ENCODE data around the gene SND1.

SND1 gene

DNA sequence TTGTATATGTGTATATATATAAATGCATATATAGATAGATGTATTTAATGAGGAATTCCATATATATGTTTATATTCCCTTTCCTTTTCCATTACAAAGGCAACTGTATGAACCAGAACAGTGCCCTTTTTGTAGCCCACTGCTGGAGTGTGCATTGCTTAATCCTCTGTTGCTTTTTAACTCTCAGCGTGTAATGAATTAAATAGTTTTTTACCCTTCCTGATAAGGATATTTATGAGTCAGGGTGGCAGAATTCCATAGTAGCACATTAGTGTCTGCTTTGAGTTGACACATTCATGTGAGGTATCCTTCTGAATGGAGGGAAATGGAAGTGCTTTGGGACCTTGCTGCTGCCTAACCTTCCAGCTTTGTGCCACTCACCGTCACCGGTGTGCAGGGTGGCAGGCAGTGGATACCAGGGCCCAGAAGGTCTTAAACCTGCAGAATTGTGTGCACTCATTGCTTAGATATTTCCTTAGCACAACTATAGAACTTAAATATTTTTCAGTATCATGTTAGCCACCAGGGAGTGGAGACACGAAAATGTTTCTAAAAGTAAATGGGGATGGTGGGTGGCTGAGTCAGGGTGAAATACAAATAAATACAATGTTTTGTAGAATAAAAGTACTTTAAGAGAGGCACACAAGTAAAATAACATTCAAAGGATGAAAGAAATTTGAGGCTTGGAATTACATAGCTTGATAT, 117.9 kb downstream of the SND1 start:
- no peak for DNase-seq

DNA sequence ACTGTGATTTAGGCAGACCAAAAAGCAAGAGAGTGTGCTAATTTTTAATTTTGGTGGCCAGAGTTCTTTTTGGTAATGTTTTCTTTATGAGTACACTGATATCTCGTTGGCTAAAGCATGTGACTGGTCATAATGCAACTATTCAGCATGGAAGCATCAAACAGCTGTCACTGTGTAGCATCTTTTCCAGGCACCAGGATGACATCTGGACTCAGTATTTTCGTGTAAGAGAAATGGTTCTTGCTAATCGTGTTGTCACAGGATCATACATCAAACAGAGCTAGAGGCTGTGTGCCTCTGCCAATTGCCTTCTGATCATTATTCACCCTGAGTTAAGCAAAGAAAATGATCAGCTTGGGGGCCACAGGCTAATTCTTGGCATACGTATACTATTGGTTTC, 118.9 kb downstream of the SND1 start:
- DNase-seq: no peak

DNA sequence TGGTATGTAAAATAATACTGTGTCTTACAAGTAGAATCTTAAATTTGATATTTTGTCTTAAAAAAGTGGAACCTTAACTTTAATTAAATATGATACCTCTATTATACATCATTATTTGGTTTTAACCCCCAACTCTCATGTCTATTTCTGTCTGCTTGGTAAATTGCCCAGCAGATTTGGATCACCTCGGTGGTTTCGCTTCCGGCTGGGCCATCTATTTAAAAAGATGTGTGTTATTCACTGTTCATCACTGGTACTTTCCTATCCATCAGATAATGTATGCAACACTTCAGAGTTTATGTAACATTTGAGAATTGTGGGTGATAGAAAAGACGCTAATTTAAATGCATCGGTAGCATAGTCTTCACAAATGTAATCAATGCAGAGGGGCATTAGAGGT, 119.7 kb downstream of the SND1 start:
- no peak for DNase-seq

DNA sequence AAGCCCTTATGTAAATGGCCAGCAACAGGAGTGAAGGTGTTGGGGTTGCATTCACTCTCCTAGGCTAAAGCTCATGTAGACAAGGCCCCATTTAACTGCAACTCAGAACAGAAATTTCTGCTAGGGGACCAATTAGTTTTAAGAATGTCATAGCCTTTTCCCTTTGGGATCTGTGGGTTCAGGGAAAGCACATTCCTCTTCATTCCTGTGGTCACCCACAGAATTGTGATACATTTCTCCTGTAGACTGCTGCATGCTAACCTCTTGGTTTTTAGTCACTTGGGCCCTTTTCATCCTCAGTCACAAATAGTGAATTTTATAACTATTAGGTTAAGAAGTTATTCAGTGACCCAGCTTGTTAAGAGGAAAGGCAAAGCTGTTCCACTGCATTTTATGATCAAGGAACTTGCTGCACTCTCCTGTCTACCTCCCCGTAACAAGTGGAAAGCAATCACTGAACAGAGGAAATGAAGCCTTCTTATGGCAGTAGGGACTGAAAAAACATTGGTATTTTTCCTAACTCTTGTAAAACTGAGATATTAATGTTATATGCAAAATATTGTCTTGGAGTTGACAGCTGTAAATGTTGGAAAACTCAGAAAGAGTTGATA, 124.9 kb downstream of the SND1 start:
- no peak for DNase-seq

DNA sequence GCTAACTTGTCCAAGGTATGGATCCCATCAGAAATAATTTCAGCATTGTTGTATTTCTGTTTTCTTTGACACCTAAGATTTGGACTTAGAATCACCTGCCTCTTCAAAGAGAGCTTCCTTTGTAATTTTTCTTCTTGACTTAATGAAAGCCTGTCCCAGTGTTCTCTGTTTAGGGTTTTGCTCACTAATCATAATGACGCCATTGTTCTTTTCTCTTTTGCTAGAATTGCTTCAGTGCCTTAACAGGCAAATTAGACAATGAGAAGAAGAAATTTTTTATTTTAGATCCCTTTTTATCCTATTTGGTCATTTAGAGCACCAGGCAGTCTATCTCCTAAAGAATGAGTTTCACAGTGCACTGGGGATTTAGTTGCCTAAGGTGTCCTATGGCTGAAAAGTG, 128.5 kb downstream of the SND1 start:
- DNase-seq: peak; percentile 37

DNA sequence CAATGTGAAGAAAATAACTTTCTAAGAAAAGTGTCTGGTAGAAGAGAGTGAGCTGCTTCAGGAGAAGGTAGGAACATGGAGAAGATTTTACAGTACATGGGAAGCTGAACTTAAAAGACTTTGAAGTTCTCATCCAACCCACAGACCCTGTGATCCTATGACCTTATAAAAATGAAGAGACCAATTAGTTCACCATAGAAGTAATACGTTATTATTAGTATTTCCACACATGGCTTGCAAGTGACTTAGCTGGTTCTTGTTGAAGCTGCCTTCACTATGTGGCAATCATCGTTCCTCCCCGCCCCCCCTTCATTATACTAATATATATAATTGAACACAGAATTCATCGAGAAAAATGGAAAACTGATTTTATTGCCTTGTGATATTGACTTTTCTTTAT, 129.1 kb downstream of the SND1 start:
- no peak for DNase-seq

DNA sequence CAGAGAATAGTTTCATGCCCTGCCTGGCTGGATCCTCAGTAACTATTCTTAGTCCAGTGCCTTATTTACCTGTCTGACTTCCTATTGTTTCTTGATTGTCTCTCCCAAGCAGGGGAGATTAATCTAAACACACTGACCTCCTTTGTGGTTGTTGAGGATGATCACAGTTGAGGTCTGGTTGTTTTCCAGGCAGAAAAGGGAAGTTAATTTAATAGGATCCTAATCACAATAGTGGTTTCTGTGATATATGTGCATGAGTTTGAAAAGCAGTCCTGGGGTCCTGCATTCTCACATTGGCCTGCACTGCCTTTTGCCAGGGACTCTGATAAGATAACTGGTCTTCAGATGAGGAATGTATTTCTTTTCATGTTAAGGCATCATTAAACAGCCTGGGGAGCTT, 130.1 kb downstream of the SND1 start:
- no peak for DNase-seq

DNA sequence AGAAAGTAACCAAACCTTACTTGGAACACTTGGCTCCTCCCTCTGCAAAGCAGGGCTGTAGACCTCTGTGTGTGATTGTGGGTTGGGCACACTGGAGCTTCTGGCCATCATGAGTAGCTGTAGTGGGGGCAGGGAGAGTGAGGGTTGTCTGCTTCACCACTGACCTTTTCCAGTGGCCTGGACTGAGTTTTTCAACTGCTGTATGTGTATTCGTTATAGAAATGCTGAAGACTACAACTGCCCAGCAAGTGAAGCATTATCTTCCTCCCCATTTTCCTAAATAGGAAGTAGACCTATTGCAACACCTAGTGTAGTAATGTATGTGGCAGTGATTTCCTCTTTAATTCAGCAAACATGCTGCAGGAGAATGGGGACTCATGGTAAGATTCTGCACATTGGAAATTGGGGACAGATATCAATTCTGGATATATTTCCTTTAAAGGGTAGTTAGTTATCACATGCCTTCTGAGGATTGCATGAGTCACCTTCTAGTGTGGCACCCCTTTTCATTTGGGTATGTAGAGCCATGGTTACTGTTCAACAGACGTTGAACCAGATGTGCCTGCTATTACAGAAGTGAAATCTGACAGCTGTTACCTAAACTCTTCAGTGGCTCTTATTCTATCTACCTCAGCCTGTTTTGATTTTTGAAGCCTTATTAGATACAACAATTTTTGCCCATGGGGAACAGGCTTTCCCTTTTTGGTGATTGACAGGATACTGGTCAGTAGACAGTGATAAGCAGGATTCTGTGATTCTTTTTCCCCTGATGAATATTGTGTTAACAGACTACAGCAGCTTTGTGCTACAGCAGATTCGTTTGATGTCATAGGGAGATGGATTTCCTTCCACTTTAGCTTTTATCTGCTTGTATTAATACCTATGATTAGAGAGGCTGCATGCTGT, 130.9 kb downstream of the SND1 start:
- no peak for DNase-seq

DNA sequence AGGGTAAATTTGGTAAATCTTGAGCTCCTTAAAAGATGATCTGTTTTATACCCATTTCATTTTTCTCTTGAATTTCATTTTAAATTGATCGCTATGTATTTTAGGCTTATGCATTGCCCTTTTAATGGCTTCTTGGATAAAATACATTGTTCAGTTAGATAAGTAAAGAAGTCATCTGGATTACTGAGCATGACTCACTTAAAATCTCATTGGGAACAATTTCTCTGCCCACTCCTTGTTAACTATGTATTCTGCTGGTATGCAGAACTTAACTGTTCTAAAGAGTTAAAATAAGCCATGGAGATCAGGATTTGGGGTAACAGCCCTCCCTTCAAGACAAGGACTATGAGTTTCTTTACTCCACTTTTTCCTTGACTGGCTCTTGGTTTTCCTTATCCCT, 134.2 kb downstream of the SND1 start:
- DNase-seq: no peak

DNA sequence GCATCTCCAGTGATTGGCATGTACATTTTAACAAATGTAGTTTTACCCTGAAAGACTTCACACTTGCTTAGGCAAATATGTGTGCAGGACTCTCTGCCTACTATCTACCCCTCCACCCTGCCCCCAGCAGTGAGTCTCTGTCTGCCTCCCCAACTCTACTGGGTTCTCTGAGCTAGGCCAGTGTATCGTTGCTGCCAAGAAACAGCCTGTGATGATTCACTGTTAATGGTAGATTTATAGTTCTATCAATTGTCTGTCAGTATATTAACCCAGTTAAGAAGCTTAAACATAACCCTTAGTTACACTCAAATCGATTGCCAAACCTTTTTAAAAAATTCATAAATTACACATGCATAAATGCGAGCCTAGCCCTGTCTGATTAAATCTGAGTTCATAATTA, 137.0 kb downstream of the SND1 start:
- no peak for DNase-seq

DNA sequence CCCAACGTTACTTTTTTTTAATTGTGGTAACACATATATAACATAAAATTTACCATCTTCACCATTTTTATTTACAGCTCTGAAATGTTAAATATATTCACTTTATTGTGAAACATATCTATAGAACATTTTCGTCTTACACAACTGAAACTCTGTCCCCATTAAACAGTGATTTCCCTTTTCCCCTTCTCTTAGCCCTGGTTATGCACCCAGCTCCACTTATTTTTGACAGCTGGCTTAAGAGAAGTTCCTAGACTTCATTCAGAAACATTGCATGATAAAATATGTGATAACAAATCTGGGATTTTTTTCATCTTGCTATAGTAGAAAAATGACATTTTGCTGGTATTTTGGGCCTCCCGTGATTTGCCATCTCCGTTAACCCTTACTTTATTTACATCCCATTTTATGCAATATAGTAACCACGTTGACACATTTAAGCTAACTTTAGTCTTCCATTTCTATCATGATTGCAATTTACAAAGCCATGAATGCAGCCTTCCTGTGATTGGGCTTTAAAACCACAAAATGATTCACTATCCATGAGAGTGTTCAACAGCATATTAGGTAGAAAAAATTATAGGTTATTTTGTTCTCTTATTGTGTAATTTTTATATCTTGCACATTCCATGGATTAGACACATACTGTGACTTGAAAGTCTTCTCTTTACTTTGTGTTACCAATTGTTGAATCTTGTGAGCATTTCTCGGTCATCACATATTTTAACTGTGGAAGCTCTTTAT, 139.6 kb downstream of the SND1 start:
- DNase-seq: no peak

DNA sequence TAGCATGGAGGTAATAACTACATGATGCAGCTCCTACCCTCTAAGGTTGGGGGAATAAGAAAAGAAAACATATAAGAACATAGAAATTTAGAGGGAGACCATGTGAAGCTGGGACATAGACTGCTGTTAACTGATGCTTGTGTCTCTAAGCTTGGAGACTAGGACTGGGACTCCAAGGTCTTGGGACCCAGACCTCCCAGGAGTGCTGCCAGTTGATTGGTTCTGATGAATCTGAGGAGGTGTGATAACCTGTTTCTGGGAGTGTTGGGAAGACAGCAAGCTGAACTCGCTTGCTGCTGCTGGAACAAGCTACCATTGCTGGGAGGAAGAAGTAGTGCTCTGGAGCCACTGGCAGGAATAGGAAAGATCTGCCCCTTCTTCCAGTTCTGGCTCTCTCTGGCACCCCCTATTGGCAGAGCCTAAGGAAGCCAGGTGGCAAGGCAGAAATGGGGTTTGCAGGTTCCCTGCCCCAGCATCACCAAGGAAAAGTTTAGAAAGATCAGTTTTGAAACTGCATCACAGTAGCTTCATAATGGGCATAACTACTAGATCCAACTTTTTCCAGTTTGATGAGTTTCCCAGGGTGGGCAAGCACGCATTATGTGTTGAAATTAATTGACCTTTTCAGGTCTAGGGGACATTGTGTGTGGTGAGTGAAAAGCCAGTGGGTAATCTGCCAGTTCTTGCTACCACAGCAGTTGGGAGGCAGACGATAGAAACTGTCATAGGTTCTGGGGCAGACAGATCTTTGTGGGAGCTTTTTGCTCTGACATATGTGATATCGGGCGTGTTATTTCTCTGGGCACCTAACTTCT, 140.7 kb downstream of the SND1 start:
- DNase-seq: no peak

DNA sequence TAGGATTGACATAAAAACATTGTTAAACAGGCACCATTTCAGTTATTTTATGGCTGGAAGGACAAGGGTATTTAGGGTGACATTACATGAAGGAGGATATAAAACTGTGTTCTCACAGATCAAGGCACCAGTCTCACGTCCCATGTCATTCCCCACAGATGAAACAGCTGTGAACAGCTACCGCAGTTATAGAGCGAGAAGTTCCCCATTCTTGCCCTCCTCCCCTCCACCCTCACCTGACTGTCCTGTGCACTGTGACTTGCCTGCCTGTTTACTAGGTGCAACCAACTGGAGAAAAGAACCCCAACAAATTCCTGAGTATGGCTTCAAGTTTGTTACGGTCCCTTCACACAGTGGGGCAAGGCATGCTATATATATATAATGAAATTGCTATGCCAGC, 141.6 kb downstream of the SND1 start:
- DNase-seq: no peak

DNA sequence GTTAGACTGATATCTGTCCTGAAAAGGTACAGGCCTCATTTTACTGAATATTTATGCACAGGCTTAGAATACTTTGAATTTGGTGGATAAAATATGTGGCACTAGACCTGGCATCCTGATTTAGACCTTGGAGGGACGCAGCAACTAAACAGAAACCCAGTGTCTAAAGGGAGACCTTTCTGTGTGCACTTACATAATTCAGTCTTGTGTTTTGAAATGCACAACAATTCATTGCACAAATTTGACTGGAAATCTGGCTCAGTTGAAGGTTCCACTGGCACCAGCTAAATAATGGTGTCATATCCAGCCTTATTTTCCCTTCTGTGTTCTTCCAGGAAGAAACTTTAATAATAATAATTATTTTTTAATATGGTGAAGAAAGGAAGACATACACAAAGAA, 142.1 kb downstream of the SND1 start:
- no peak for DNase-seq

DNA sequence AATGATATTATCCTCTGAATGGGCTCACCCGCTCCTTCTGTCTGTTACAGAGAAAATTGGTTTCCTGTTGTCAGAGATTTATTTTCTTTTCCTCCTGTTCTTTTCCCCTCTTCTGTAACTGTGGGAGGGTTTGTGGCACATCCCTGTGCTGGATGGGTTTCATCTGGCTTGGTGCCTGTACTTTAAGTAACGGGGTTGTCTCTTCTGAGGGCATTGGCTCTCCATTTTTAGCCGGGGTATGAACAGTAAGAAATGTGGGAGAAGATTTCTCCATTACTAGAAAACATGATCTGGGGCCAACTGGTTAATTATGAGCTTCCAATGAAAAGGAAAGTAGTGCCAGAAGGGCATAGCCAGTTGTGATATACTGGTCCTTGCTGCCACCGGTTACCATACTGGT, 142.6 kb downstream of the SND1 start:
- no peak for DNase-seq

DNA sequence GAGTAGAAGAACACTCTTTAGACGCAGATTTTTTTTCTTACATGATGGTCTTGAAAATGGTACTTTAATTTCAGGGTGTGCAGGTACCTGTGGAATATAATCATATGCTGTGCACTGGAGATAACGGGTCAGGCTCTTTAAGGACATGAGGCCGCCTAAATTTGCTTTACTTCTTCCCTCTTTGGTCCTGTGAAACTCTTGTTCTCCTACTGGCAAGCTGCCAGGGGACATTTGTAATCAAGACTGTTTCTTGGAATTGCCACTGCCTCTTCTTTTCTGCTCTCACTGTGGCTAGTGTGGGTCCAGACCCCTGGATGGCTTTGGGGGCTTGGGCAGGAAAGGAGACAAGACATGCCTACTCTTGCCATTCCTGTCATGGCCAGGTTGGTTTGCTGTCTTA, 146.0 kb downstream of the SND1 start:
- no peak for DNase-seq

DNA sequence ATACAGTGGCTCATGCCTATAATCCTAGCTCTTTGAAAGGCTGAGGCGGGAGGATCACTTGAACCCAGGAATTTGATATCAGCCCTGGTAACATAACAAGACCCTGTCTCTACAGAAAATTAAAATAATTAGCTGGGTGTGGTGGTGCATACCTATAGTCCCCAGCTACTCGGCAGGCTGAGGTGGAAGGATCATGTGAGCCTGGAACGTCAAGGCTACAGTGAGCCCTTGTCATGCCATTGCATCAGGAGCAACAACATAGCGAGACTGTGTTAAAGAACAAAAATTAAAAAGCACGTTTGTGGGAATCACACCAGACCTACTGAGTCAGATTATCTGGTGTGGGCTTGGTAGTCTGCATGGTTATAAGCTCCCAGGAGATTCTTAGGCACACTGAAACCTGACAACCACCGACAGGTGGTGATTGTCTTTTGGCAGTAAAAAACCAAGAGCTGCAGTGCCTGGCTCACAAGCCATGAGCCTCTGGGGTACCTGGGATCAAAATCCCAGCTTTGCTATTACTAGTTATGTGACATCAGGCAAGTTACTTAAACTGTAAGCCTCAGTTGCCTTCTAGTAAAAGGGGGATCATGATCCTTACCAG, 146.9 kb downstream of the SND1 start:
- no peak for DNase-seq

DNA sequence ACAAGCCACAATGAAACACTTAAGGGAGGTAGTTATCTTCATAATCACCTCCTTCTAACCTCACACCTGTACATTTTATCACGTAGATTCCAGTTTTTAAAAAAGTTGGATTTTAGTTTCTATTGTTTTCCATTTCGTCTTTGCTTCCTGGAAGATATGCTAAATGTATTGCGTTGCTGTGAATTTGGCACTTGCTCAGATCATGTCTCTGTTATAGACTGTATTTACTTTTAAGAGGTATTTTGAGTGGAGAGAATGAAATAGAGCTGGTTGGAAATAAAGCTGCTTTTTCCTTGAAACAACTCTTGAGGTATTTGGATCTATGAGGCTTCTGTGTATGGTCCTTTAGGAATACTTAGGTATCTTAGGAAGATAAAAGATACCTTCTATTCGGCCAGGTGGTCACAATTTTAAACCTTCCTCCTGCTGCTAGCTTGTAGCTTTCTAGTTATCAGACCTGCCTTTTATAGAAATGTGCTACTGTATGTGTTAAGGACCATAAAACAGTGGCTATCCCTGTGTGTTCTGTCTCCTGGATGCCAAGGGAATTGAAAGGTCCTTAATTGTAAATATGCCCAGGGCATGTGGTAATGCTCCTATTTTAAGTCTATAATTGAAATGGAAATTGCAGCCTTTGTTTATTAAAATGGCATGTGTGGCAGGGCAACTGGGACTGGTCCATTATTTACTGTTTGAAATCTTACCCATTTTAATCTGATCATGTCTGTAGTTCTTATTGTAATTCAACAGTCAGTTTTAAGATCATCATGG, 147.7 kb downstream of the SND1 start:
- no peak for DNase-seq

DNA sequence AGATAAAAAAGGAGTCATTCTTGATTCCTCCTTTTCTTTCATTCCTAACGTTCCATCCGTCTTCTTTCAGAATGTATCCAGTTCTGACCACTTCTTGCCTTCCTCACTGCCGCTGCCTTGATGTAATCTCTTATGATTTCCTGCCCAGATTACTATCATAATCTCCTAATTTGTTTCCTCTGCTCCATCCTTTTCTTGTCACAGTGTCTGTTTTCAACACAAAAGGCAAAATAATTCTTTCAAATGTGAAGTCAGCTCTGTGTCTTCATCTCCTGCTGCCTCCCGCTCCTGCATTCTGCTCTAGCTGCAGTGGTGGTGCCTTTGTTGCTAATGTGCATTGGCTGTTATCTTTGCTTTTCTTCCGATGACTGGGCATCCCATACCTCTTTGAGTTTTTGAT, 150.9 kb downstream of the SND1 start:
- no peak for DNase-seq

DNA sequence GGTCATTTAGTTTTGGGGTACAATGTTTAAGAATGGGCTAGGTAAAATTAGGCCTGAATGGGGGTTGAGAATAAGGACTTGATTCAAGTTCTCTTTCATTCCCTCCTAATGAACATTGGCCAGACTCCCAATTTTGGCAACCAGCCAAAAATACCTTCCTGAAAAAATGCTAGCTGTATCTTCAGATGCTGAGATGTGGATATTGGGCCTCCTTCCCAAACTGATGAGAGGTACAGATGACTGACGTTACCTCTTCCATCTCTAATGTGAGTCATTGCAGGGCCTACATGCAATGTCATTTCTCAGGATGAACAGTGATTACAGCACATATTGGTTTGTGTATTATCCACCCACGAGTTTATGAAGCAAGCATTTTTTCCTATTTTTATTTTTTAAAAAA, 151.6 kb downstream of the SND1 start:
- no peak for DNase-seq

DNA sequence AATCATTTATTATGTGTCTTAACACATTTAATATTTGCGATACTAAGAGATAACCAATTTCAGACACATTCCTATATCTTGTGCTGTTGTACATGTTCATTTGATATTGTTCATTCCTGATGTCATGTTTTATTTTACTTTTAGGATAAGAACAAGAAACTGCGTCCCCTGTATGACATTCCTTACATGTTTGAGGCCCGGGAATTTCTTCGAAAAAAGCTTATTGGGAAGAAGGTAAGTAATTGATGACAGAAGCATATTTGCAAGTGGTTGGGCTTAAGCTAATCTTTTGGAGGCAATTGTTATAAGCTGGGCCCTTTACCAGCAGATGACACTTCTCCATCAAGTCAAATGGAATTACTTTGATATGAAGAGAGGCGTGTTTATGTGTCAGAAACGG, 155.3 kb downstream of the SND1 start:
- no peak for DNase-seq
